Measurements from ENCODE around the gene ANKLE2. TPM values are rescaled to one million over a fixed set of nuclear protein-coding genes. Genes with fewer than 3 reads are reported as not detected.

Gene ANKLE2
- 56.1 and 71.9 TPM in 2 replicates for total RNA-seq

DNA sequence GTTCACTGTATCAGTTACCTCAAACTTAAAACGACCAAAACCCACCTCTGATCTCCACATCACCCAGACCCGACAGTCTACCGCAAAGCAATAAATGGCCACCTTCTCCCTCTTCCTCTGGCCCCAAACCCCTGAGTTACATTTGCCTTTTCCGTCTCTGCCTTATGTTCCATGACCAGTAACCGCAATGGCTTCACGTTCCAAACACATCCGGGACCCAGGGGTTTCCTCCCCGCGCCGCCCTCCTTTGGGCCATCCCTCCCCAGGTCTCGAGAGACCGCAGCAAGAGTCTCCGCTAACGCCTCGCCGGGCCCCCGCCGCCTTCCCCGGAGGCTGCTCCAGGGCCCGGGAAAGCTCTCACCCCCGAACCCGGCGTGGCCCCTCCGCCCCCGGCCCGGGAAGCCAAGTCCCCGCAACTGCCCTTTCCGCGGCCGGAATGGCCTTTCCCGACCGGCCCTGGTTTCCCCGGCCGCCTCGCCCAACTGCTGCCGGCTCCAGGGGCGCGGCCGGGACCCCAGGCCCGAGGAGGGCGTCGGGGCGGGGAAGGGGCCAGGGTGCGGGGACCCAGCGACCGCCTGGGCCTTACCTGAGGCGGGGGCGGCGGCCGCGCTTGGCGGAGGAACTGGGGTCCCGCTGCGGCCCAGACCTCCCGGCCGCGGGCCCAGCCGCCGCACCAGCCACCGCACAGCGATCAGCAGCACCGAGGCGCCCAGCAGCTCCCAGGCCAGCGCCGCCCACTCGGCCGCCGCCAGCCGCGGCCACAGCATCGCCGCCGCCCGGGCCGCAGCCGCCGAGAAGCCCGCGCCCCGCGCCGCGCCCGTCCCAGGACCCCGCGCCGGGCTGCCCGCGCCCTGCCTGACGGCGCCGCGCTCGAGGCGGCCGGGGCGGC is at the start of gene ANKLE2:
TSS of gene ANKLE2 (minus strand) at position 801 of the 889 bp plus-strand sequence. CDS start at position 767, 34 bp downstream.

DNA sequence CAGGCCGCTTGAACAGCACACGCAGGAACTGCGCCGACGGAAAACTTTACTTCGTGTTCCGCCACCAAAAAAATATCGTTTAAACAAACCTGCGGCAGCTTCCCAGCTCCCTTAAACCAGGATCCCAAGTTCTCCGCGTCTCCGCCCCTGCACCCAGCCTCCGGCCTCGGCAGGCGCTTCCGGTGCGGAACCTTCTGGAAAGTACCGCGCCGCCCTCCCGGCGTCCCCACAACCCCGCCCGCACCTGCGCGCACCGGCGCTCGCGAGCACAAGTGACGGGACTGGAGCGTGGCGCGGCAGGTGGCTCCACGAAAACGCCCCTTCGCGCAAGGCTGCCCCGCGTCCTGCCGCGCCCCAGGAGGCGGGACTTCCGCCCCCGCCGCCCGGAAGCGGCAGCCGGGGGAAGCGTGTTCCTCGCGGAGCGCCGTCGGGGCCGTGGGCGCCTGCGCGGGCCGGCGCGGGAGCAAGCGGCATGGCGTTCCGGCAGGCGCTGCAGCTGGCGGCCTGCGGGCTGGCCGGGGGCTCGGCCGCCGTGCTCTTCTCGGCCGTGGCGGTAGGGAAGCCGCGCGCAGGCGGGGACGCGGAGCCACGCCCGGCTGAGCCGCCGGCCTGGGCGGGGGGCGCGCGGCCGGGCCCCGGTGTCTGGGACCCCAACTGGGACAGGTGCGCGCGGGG is 51.1 kb downstream of the ANKLE2 start, which contains the start of gene PGAM5:
TSS of gene PGAM5 (plus strand) at position 438 of the 675 bp plus-strand sequence. CDS start at position 473, 35 bp downstream.

DNA sequence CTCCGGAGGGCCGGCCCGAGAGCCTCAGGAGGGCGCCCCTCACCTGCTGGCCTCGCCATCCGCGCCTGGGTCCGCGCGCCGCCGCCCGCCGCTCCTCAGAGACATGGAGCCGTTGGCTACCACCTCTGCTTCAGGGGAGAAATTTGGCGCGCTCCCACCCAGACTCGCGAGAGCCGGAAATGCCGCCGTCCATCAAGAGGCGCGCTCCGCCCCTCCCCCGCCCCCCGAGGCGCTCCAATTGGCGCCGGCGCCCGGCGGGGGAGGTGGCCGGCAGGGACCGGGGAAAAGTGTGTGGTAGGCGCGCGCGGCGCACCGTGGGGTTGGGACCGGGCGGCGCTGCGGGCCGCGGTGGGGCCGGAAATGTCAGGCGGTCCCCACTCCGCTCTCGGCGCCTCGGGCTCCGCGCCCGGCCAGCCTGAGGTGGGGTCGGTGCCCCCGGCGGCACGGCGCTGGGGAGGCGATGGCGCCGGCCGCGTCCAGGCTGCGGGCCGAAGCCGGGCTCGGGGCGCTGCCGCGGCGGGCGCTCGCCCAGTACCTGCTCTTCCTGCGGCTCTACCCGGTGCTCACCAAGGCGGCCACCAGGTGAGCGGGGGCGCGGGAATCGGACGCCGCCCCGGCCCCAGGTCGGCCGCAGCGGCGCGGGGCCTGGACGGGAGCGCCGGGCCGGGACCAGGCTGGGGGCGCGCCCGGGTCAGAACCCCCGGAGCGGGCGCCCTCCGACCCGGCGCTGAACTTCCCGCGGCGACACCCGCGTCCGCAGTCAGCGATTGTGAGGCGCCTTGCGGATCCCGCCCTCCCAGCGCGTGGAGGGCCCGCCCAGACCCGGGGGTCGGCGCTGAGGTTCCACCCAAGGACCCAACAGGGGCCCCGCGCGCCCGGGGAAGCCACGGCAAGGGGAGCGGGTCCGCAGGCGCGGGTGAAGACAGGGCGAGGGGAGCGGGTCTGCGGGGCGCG is 74.1 kb downstream of the ANKLE2 start, which contains the start of the genes POLE and PXMP2:
TSS of gene POLE (minus strand) at position 132 of the 954 bp plus-strand sequence. CDS start at position 105, 27 bp downstream.
TSS of gene PXMP2 (plus strand) at position 377 of the 954 bp plus-strand sequence. CDS start at position 461, 84 bp downstream.

Other genes with a start within 250 kb of the ANKLE2 start
- gene LRCOL1, start 151.2 kb downstream of the ANKLE2 start, total RNA-seq: not detected in 2 replicates
- not detected in 2 replicates for gene P2RX2, start 143.1 kb downstream of the ANKLE2 start, total RNA-seq
- gene POLE, start 74.5 kb downstream of the ANKLE2 start, total RNA-seq: 13.0 and 31.4 TPM in 2 replicates
- gene PXMP2, start 74.2 kb downstream of the ANKLE2 start, total RNA-seq: 6.5 and 16.7 TPM in 2 replicates
- 30.7 and 81.3 TPM in 2 replicates for gene PGAM5, start 51.0 kb downstream of the ANKLE2 start, total RNA-seq
- gene GOLGA3, start 67.0 kb upstream of the ANKLE2 start, total RNA-seq: 165 and 236 TPM in 2 replicates
- gene CHFR, start 125.8 kb upstream of the ANKLE2 start, total RNA-seq: 24.5 and 40.8 TPM in 2 replicates
- 7.1 and 13.8 TPM in 2 replicates for gene ZNF605, start 194.5 kb upstream of the ANKLE2 start, total RNA-seq
- 10.9 and 17.5 TPM in 2 replicates for gene ZNF26, start 224.5 kb upstream of the ANKLE2 start, total RNA-seq

All from regular cardiac myocyte (primary cell).